Measurements from ENCODE around the gene UNG. TPM values are rescaled to one million over a fixed set of nuclear protein-coding genes. Genes with fewer than 3 reads are reported as not detected.
"Not testable (repeated sequence)": the region's sequence is repeated elsewhere in the genome, so short reads cannot be mapped to it uniquely, and the experiment has no call there.

UNG gene
- polyA plus RNA-seq, 1 donor from 2014 or later = 38.4 TPM

- Histone ChIP-seq H3K36me3 (ENCODE audit: insufficient read depth, low read length) (no peaks in the 10 kb centered on the region), H3K9me3 (ENCODE audit: low read length) (no peaks in the 10 kb centered on the region), H3K9ac (ENCODE audit: low read length) (no peak overlapping the region), H3K4me2 (ENCODE audit: low read length) (no peak overlapping the region), H2AFZ (ENCODE audit: low read depth, low read length) (no peak overlapping the region), H3K27ac (ENCODE audit: low read length) (no peak overlapping the region), H3K79me2 (replicated peaks; ENCODE audit: insufficient read depth, low read length) (no peaks in the 10 kb centered on the region), H3K9me2 (ENCODE audit: insufficient read depth, low read length) (no peaks in the 10 kb centered on the region), H3K27me3 (ENCODE audit: insufficient read depth, low read depth, low read length) (no peaks in the 10 kb centered on the region), H3F3A (ENCODE audit: insufficient read depth, low read length, poor library complexity, severe bottlenecking) (no peaks in the 10 kb centered on the region), H3K4me3 (ENCODE audit: low read length) (no peak overlapping the region), H4K20me1 (ENCODE audit: insufficient read depth) (no peaks in the 10 kb centered on the region)
- TF ChIP-seq EP300 (conservative IDR thresholded peaks at IDR 0.05; ENCODE audit: poor library complexity, severe bottlenecking) (no peak), SMC3 (conservative IDR thresholded peaks at IDR 0.05; ENCODE audit: poor library complexity) (no peak), CTCF (IDR thresholded peaks at IDR 0.05; ENCODE audit: poor library complexity, severe bottlenecking) (no peak), TAF1 (IDR thresholded peaks at IDR 0.05; ENCODE audit: low read depth) (no peak), RAD21 (conservative IDR thresholded peaks at IDR 0.05) (no peak), MXI1 (conservative IDR thresholded peaks at IDR 0.05; ENCODE audit: poor library complexity, severe bottlenecking) (no peak), EZH2 (IDR thresholded peaks at IDR 0.05; ENCODE audit: borderline replicate concordance, insufficient read depth, low read length, poor library complexity, severe bottlenecking) (no peak), POLR2AphosphoS5 (IDR thresholded peaks at IDR 0.05) (no peak)
- TF ChIP-seq, protein P1, sequence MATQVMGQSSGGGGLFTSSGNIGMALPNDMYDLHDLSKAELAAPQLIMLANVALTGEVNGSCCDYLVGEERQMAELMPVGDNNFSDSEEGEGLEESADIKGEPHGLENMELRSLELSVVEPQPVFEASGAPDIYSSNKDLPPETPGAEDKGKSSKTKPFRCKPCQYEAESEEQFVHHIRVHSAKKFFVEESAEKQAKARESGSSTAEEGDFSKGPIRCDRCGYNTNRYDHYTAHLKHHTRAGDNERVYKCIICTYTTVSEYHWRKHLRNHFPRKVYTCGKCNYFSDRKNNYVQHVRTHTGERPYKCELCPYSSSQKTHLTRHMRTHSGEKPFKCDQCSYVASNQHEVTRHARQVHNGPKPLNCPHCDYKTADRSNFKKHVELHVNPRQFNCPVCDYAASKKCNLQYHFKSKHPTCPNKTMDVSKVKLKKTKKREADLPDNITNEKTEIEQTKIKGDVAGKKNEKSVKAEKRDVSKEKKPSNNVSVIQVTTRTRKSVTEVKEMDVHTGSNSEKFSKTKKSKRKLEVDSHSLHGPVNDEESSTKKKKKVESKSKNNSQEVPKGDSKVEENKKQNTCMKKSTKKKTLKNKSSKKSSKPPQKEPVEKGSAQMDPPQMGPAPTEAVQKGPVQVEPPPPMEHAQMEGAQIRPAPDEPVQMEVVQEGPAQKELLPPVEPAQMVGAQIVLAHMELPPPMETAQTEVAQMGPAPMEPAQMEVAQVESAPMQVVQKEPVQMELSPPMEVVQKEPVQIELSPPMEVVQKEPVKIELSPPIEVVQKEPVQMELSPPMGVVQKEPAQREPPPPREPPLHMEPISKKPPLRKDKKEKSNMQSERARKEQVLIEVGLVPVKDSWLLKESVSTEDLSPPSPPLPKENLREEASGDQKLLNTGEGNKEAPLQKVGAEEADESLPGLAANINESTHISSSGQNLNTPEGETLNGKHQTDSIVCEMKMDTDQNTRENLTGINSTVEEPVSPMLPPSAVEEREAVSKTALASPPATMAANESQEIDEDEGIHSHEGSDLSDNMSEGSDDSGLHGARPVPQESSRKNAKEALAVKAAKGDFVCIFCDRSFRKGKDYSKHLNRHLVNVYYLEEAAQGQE (IDR thresholded peaks at IDR 0.05; ENCODE audit: borderline replicate concordance) = no peak
These were observed 46.8 kb downstream of the UNG start for GRCh38 chr12:109144224-109144623.

DNA sequence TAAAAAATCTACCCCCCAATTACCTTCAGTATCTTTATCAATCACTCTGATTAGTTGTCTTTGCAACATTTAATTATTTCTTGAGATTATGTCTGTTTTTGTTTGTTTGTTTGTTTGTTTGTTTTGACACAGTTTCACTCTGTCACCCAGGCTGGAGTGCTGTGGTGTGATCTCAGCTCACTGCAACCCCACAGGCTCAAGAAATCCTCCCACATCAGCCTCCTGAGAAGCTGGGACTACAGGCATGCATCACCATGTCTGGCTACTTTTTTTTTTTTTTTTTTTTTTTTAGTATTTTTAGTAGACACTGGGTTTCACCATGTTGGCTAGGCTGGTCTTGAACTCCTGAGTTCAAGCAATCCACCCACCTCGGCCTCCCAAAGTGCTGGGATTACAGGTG is 49.7 kb downstream of the UNG start:
- H3K4me2 ChIP-seq (ENCODE audit: low read length); H3K27me3 ChIP-seq (ENCODE audit: insufficient read depth, low read depth, low read length); H3K36me3 ChIP-seq (ENCODE audit: insufficient read depth, low read length); H4K20me1 ChIP-seq (ENCODE audit: insufficient read depth); H3K9me3 ChIP-seq (ENCODE audit: low read length); H3K9ac ChIP-seq (ENCODE audit: low read length); H2AFZ ChIP-seq (ENCODE audit: low read depth, low read length); H3F3A ChIP-seq (ENCODE audit: insufficient read depth, low read length, poor library complexity, severe bottlenecking); H3K9me2 ChIP-seq (ENCODE audit: insufficient read depth, low read length); H3K27ac ChIP-seq (ENCODE audit: low read length); H3K79me2 ChIP-seq (replicated peaks; ENCODE audit: insufficient read depth, low read length); H3K4me3 ChIP-seq (ENCODE audit: low read length): not testable (repeated sequence)

GRCh38 chr12:109147954-109148353 is 50.6 kb downstream of the UNG start:
- Histone ChIP-seq H3K9ac (ENCODE audit: low read length) (no peak overlapping the region), H3K79me2 (replicated peaks; ENCODE audit: insufficient read depth, low read length) (no peaks in the 10 kb centered on the region), H3K36me3 (ENCODE audit: insufficient read depth, low read length) (no peaks in the 10 kb centered on the region), H3K27ac (ENCODE audit: low read length) (no peak overlapping the region), H3K9me2 (ENCODE audit: insufficient read depth, low read length) (no peaks in the 10 kb centered on the region), H4K20me1 (ENCODE audit: insufficient read depth) (no peaks in the 10 kb centered on the region), H3K27me3 (ENCODE audit: insufficient read depth, low read depth, low read length) (no peaks in the 10 kb centered on the region), H3K4me3 (ENCODE audit: low read length) (no peak overlapping the region), H2AFZ (ENCODE audit: low read depth, low read length) (no peak overlapping the region), H3K4me2 (ENCODE audit: low read length) (no peak overlapping the region), H3K9me3 (ENCODE audit: low read length) (no peaks in the 10 kb centered on the region), H3F3A (ENCODE audit: insufficient read depth, low read length, poor library complexity, severe bottlenecking) (no peaks in the 10 kb centered on the region)
- TF ChIP-seq POLR2AphosphoS5 (IDR thresholded peaks at IDR 0.05) (no peak), SMC3 (conservative IDR thresholded peaks at IDR 0.05; ENCODE audit: poor library complexity) (no peak), EP300 (conservative IDR thresholded peaks at IDR 0.05; ENCODE audit: poor library complexity, severe bottlenecking) (no peak), MXI1 (conservative IDR thresholded peaks at IDR 0.05; ENCODE audit: poor library complexity, severe bottlenecking) (no peak), CTCF (IDR thresholded peaks at IDR 0.05; ENCODE audit: poor library complexity, severe bottlenecking) (no peak)
- TF ChIP-seq, protein P1 (IDR thresholded peaks at IDR 0.05; ENCODE audit: borderline replicate concordance) = no peak

Measured in neural cell (in vitro differentiated cells).